DMS114 treated with DMSO at 0.1 percent for 48 hours (cell line): ENCODE measurements around the gene NRCAM.
"Not testable (repeated sequence)": the region's sequence is repeated elsewhere in the genome, so short reads cannot be mapped to it uniquely, and the experiment has no call there.

ENCODE experiments used
- DNase-seq: peaks from one replicate; lab custom pipeline; 2025; ENCODE audit not compliant: unreplicated experiment; lab: John Stamatoyannopoulos, UW

Gene NRCAM

DNA sequence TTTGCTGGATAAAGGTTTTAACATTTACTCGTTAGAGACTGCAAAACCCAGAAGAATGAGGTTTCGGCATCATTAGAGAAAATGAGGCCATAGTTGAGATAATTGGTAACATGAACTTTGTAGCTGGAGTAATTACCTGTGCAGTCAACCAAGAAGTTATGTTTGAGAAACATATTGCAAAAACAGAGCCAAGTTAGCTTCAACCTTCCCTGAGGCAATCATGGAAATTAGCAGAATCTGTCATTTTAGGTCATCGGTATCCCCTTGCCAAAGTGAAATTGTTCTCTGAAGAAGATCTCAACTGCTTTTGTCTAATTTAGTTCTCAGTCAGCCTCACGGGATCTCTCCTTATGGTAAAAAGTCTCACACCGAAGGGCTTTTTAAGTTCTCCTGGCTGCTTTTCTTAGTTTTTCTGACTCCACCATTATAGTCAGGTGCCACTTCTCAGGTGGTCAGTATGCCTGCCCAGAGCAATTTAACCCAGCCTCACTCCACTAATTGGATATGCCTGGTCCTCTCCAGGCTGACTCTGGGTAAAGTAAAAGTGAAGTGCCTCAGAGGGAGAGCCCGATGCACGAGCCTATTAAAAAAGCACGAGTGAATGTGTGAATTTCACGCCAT, 52.5 kb downstream of the NRCAM start:
- no peak for DNase-seq

DNA sequence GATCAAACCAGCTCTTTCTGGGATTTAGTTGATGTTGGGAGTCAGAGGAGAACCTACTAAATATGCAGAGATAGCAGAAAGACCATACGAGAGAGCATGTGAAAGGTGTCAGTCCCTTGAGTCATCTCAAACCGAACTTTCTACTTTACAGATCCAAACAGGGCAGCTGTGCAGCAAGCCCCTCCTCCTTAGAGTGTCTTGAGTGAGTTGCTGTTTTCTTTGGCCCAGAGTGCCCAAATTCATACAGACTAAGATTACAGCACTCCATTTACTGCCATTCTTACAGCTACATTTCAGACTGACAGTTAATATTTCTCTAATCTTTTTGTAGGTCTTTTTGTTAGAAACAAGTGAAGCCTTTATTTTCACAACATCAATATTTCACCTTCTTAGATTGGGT, 53.4 kb downstream of the NRCAM start:
- DNase-seq = no peak

DNA sequence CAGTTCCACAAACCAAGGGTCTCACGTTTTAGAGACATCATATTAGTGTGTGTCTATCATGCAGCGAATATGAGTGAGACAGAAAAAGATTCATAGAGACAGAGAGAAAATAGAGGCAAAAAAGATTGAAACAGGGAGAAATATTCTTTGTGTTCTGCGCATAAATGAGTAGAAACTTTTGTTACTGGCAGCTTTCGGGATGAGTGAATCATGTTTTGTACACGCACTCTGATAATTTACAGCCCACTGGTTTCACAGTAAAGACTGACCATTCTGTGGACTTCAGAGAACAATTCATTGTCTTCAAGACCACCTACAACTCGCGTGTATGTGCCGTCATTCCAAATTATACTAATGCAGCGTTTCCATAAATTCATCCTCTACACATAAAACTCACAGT, 60.2 kb downstream of the NRCAM start:
- no peak for DNase-seq

DNA sequence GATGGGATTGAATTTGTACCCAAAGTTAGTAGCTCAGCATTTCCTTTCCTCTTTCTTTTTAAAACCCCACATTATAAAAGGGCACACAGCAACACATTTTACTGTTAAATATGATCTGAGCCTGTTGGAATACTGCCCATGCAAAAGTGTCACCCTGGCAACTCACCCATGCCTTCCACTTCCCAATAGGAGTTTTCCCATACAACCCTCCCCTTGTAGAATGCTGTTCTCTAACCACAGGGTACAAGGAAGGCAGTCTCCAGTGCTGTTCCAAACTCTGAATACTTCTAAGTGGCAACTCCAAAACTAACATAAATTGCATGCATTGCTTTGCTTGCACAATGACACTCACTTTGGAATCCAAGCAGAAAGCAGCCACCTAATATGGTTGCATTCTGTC, 60.8 kb downstream of the NRCAM start:
- no peak for DNase-seq

DNA sequence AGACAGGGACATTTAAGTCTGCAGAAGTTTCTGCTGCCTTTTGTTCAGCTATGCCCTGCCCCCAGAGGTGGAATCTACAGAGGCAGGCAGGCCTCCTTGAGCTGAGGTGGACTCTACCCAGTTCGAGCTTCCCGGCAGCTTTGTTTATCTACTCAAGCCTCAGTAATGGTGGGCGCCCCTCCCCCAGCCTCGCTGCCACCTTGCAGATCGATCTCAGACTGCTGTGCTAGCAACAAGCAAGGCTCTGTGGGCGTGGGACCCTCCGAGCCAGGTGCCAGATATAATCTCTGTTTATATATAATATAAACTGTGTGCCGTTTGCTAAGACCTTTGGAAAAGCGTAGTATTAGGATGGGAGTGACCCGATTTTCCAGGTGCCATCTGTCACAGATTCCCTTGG, 63.1 kb downstream of the NRCAM start:
- not testable (repeated sequence) for DNase-seq

DNA sequence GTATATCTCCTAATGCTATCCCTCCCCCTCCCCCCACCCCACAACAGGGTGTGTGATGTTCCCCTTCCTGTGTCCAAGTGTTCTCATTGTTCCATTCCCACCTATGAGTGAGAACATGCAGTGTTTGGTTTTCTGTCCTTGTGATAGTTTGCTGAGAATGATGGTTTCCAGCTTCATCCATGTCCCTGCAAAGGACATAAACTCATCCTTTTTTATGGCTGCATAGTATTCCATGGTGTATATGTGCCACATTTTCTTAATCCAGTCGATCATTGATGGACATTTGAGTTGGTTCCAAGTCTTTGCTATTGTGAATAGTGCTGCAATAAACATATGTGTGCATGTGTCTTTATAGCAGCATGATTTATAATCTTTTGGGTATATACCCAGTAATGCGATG, 68.5 kb downstream of the NRCAM start:
- not testable (repeated sequence) for DNase-seq

DNA sequence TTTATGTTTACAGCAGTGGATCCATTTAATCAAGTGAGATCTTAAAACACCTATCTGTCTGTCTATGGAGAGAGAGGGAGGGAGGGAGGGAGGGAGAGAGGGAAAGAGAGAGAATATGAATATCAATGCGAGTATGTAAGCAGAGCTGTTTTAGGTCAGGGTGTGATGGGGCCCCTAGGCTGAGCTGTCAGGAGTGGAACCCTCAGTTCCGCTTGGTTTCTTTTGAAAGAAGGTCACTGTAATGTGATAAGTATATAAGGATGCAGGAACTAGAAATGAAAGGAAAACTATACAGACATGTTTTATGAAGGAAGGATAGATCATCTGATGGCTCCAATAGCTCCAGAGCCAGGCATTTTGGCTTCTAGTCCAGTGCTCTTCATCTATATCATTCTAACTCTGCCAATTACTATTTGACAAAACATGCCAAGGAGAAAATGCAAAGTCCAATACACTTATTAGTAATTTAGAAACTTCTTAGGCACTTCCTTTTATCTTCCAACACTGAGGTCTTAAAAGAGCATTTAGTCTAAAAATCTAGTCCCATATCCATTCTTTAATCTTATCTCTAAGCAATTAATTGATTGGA, 70.3 kb downstream of the NRCAM start:
- no peak for DNase-seq

DNA sequence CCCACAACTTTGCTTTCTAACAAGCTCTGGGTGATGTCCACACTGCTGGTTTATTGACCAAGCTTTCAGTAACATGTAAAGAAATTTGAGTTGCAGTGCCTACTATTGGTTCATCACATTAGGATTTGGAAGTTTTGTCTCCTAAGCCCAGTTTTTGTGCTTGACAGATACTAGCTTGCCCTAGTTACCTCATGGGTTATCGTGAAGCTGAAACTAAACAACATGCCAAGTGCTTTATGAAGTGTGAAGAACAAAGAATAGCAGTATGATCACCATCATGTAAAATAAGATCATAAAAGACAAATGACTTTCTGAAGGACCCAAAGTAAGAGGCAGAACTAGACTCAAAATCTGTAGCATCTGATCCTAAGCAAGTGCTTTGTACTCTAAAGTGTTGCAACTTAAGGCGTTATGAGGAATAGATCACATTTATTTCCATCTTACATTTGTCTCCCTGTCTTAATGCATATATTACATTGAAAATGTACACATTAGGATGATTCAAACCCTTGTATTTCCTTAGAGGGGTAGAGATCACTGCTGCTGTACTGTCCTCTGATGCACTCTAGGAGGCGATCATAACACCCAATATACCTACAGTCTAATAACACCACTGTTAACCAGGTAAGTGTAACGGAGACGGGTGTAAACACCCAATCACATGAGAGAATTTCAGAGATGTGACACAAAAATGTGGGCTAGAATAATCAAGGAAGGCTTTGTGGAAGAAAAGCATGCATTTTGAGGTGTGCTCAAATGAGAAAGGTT, 71.3 kb downstream of the NRCAM start:
- DNase-seq = no peak

DNA sequence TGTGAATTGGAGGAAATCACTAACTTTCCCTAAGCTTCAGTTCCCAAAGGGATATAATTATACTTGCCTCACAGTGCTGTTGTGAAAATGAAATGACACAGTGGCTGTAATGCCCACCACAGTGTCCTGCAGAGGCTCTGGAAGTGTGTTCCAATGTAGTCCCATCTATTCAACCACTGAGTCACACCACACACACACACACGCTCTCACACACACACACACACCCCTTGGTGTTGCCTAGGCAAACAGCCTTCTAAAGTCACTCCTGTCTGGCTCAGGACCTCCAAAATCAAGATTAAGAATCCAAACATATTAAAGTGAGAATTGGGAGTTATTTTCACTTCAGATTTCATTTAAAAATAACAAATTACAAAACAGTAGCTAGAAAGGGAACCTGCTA, 73.3 kb downstream of the NRCAM start:
- DNase-seq = no peak

DNA sequence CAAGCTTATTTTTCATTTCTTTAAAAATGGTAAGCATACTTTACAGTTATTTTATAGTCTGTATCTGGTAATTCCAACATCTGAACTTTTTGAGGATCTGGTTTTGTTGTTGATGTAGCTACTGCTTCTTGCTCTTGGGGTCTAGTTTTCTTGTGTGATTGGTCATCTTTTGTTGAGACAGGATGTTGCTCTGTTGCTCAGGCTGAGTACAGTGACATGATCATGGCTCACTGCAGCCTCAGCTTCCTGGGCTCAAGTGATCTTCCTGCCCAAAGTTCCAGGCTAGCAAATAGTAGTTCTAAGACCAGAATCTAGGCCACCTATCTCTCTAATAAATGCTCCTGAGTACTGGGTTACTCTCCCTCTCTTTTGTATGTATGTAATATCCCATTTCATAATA, 75.7 kb downstream of the NRCAM start:
- DNase-seq = no peak

DNA sequence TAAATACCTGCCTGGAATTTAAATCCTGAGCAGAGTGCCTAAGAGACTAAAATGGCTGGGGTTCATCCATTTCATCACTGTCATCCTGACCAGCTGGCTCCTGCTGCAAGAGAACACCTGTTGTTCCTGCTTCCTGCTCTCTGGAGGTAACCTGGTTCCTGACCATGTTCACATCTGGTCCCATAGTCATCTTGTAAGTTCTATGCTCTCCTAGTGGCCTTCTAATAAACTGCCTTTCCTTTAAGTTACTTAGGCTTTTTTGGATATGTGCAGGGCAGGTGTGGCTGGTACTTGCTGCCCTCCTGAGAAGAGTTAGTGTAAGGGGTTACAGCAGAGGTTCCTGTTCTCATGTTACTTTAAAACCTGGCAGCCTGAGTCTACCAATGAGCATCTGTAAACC, 80.0 kb downstream of the NRCAM start:
- no peak for DNase-seq

DNA sequence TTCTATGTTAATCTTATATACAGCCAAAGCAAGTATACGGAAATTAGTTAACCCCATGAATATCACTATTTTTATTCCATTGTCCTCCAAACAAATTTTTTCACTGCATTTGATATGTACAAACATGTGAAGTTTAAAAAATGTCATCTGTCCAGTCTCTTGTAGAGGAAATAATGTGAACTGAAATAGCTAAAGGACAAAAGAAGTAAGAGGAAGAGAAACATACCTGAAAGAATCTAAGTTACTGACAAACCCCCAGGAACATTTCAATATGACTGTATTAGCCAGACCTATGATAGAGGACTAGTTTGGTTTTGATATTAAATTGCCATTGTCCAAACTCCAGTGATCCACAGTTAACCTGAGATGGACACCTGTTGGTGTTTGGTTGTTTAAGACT, 80.6 kb downstream of the NRCAM start:
- no peak for DNase-seq

DNA sequence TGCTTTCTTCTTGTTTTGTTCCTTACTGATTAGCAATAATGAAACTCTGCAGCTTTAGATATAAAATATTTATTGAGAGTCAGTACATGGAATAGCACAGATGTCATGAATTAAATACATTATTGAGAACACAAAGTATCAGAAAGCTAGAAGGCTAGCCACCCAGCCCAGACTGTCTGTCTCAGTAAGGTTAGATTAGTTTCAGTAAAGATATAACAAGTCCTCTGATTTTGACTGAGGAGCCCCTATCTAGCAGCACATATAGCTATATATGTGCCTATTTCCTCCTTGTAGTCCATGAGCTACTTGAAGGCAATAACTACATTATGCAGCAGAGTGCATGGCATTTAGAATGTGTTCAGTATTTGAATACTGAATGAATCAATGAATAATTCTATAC, 81.3 kb downstream of the NRCAM start:
- DNase-seq = no peak

DNA sequence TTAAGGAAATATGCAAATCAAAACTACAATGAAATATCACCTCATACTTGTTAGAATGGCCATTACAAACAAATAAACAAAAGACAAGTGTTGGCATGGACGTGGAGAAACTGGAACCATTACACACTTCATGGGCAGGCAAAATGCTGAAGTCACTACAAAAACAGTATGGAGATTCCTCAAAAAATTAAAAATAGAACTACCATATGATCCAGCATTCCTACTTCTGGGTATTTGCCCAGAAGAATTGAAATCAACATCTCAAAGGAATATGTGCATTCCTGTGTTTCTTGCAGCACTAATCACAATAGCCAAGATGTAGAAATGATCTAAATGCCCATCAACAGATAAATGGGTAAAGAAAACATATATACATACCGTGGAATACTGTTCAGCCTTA, 83.6 kb downstream of the NRCAM start:
- DNase-seq = no peak

DNA sequence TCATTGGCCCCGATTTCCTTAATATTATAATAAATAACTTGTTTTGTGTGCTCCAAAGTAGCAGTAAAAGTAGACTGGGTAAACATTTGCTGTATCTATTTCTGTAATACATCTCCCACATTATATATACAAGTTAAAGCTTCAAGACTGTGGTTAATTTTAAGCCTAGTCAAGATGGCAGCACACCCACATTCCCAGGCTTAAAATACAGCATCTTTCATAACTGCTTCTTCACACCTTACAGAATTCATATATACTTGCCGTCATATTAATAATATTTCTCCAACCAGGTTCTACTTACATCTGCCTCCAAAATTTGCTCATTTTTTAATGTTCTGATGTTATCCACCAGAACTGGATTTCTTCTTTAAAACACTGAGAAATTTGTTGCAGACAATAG, 85.6 kb downstream of the NRCAM start:
- no peak for DNase-seq

DNA sequence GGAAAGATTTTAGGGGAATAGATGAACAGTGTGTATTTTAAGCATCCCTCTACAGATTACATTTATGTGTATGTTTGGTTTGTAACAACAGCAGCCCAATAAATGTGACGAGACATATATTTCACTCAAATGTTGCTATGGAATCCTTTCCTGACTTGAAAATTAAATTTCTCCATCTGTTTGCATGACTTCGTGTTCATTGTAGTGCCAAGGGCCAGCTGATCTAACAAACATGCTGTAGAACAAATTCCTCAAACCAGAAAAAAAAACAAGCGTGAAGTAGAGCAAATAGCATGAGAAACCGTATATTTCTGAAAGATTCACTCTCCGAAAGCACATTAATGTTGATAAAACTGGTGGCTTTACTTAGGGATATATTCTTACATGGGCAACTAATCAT, 87.8 kb downstream of the NRCAM start:
- no peak for DNase-seq

DNA sequence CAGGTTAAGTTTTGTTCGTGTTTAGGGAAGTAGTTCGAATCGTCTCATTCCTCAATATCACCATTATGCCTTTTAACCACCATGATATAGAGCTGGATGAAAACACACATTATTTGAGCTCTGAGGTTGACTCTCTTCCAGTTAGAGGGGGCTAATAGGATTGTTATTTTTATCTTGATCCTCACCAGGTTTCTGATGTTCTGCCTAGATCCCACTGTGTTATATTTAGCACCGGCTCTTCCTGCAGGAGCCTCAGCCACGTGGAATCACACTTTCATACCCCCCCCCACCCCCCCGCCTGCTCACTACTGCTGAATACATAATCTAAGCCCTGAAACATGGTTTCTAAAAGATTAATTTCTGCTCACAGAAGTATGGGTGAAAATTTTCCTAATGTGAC, 88.3 kb downstream of the NRCAM start:
- DNase-seq = no peak

DNA sequence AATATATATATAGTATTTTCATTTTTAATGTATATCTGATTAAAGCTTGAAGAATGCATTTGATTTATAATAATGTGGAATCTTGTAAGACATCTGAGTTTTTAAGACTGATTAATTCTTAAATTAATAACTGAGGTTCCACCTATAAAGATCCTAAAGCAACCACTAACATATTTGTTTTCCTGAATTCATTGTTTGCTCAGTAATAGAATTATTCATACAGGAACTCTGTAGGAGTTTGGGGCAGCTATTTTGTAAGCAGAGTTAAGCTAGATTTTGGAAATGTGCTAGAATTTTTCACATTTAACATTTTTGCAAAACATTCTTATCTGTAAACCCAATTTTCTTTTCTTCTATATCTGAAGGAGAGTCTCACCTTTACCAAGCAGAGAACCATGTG, 88.9 kb downstream of the NRCAM start:
- DNase-seq = no peak

DNA sequence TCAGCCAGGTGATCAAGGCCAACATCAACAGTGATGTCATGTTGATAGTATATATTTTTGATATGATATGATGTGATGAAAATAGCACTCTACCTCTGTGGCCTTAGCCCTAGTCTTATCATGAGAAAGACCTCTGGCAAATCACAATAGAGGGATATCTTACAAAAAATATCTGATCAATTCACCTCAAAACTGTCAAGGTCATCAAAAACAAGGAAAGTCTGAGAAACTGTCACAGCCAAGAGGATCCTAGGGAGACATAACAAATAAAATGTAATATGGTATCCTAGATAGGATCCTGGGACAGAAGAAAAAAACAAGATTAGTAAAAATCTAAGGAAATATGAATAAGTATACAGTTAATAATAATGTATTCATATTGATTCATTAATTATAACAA, 92.6 kb downstream of the NRCAM start:
- no peak for DNase-seq

DNA sequence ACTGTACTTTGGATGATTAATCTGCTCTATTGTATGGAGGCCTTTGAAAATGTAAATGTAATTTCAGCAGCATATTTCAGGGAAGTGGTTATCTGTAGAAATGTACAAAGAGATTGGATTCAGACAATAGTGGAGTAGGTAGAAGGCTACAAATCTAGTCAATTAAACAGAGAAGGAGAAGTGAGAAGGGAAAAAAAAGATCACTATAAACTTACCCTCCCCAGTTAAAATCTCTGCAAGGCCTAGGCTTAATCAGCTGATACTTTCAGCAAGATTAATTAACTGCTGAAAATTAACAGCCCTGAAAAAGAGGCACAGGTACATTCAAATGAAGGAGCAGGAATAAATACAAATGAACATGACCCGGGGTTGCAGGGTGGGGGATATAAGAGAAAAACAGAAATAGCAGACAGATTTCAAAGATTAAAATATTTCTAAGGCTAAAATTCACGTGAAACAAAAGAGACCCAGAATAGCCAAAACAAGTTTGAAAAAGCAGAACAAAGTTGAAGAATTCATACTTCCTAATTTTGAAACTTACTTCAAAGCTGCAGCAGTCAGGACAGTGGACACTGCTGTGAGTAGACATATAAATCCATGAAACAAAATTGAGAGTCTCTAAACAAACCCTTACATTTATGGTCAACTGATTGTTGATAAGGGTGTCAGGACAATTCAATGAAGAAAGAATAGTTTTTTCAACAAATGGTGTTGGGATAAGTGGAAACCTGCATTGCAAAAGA, 96.0 kb downstream of the NRCAM start:
- DNase-seq = no peak

DNA sequence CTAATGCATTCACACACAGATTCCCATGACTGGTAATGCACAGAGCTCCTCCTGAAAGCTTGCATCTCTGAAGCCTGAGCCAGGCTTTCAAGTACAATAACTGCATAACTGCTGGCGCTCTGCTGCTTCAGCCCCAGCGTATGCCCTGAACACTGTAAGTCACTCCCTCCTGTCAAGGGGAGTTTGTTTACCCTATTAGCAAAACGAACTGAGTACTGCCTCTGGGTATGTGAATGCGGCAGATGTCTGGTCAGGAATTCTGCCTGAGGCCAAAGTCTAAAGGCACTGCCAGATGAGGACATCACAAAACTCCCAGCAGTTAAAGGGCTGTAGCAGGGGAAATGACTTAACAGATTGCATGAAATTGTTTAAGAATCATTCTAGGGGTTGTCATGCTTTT, 97.7 kb downstream of the NRCAM start:
- no peak for DNase-seq

DNA sequence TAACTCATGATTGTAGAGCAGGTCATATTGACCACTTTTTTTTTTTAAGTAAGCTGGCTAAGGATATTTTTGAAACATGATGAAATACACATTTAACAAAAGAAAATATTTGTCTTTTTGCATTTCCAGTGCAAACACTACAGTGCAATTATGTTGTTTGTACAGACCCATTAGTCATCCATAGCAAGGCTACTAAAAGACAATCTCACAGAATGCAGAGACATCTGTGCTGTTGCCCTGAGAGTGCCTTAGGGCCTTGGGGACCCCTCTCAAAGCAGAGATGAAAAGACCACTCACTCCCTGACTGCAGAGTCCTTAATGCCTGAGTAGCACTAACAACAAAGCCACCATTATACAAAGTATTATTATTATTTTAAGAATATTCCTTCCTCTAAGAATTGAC, 104.5 kb downstream of the NRCAM start:
- no peak for DNase-seq
